ENCODE data around the gene ADAP2.
"Not testable (repeated sequence)": the region's sequence is repeated elsewhere in the genome, so short reads cannot be mapped to it uniquely, and the experiment has no call there.

ADAP2 gene

DNA sequence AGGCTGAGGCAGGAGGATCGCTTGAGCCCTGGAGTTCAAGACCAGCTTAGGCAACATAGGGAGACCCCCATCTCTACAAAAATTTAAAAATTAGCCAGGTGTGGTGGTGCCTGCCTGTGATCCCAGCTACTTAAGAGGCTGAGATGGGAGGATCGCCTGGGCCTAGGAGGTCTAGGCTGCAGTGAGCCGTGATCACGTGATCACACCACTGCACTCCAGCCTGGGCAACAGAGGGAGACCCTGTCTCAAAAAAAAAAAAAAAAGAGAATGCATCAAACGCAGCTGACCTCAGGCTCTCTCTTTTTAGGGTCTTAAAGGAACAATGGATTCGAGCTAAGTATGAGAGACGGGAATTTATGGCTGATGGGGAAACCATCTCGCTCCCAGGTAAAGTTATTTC, 9.8 kb downstream of the ADAP2 start:
- DNase-seq, result not testable (repeated sequence)

DNA sequence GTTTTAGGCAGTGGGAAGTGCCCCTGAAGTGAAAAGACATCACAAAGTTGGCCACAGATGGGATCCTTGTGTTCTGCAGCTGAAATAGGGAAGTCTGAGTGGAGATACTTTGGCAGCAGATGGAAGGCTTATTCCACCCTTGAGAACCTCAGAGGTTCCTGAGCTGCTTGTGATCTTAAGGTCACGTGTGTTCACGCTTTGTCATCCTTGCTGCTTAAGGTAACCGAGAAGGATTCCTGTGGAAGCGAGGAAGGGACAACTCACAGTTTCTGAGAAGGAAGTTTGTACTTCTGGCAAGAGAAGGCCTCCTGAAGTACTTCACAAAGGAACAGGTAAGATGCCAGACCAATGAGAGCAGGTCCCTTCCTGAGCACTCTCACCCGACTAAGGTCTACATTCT, 12.2 kb downstream of the ADAP2 start:
- no peak for DNase-seq

DNA sequence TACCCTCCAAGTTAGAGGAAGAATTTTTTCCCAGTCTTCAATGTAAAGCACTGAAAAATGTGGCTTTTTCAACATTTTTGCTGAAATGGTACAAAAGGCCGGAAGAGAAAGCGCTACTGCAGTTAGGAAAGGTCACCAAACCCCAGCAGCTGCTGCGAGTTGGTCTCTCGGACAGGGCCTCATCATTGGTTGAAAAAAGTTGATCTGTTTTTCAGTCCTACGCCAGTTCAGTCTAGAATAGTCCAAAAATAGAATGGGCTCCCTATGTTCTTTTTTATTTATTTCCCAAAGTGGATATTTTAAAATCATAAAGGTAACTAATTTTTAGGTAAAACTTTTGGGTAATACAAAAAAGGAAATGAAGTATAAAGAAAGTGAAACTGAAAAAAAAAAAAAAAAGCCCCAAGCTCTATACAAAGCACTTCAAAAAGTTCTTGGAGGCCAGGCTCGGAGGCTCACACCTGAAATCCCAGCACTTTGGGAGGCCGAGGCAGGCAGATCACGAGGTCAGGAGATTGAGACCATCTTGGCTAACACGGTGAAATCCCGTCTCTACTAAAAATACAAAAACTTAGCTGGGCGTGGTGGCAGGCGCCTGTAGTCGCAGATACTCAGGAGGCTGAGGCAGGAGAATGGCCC, 17.4 kb downstream of the ADAP2 start:
- no peak for DNase-seq

GRCh38 chr17:30942308-30943079, 20.7 kb downstream of the ADAP2 start:
- no peak for DNase-seq

DNA sequence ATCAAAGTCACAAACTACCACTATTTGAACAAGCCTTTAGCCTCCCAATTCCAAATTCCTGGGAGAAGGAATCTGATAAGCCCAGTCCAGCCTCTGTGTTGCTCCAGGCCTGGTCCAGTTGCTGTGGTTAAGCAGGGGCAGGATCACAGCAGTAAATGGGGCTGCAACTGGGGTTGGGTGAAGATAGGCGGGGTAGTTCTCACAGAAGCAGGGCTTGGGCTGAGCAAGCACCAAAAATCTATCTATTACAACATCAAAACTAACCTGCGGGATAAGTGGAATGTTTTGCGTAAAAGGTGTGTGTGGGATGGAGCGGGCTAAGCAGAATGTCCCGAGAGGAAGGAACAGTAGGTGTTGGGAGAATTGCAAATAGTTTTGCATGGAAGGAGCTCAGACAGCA, 26.1 kb downstream of the ADAP2 start:
- no peak for DNase-seq

DNA sequence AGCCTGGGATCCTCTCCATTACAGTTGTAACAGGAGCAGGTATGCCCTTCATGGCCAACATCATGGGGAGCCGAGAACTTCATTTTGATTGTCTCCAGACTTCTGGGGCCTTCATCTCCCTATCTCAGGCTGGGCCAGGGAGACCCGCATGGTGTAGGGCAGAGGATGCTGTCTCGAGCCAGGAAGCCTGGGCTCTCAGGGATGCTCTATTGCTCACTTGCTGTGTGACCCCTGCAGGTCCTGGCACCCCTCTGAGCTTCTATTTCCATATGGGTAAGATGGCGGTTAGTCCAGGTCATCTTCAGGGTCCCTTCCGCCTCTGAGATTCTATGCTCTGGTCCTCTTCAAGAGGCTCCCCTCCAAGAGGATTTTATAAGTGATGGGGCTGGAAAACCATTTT, 28.4 kb downstream of the ADAP2 start:
- DNase-seq, result no peak

DNA sequence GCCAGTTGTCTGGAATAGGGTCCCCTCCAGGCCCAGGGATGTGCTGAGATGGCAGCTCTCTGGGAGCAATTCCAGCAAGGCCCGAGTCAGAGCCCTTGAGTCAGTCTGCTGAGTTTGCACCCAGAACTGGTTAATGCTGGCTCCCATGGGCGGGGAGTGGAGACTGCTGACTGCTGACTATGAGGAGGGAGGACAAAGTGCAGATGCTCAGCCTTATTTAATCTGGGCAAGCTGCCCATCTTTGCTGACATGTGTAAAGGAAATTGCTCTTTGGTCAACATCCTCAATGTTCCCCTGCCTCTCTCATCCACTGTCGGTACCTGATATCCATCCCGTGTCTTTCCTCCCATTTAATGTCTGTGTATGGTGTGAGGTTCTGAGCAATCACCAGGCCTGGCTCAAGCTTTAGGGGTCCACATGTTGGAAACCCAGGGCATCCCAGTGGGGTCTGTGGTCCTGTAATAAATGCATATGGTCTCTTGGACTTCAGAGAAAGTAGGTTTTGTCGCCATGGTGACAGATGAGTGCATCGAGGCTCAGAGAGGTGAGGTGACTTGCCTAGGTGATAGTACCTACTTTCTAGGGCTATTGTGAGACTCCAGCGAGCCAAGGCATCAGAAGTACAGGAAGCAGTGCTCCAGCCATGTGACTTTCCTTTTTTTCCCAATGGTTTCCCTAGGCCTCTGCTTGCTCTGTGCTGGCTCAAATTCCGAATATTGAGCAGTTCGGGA, 29.1 kb downstream of the ADAP2 start:
- DNase-seq, result no peak

DNA sequence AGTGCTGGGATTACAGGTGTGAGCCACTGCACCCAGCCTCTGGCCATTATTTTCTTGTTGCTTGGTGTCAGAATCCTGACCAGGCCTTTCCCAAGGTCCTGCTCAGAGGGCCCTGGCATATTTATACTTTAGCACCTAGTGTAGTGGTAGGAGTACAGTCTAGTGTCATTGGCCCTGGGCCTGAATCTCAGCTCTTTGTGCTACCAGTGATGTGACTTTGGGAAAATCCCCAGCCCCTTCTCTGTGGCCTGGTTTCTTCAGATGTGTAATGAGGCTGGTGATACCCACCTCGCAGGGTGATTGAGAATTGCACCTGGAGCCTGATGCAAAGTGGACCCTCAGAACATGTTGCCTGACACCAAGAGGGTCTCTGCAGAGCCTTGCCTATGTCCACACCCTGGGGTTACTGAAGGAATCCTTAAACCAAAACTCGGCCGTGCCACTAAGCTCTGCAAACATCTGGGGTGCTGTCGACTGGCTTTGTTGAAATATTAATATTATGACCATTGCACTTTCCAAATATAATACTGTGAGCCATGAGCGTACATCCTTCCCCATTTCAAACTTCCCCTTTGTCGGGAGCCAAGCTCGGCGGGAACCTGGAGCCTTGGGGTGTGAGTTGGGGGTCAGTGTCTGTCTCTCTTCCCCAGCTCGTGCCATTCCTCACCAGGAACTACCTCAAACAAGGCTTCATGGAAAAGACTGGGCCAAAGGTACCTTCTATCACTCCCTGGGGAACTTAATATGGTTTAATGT, 31.1 kb downstream of the ADAP2 start:
- DNase-seq, result no peak

- no peak for DNase-seq
Observed at GRCh38 chr17:30954046-30954830, 32.5 kb downstream of the ADAP2 start.

GRCh38 chr17:30956764-30957374, 35.1 kb downstream of the ADAP2 start:
- no peak for DNase-seq

- DNase-seq, result no peak
Observed at GRCh38 chr17:30957741-30958140, 36.0 kb downstream of the ADAP2 start.

- no peak for DNase-seq
Observed at GRCh38 chr17:30958187-30958586, 36.4 kb downstream of the ADAP2 start.

- DNase-seq, result no peak
Observed at GRCh38 chr17:30961209-30962188, 39.8 kb downstream of the ADAP2 start.

DNA sequence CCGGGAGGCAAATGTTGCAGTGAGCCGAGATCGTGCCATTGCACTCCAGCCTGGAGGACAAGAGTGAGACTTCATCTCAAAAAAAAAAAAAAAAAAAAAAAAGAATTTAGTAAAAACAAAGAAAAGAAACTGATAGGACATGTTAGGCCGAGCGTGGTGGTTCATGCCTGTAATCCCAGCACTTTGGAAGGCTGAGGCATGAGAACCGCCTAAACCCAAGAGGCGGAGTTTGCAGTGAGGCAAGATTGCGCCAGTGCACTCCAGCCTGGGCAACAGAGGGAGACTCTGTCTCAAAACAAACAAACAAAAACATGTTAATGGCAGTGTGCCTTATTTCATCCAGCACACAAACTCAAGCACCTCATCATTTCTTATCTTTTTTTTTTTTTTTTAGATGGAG, 42.6 kb downstream of the ADAP2 start:
- not testable (repeated sequence) for DNase-seq

- DNase-seq, result no peak
Observed at GRCh38 chr17:30964876-30965275, 43.1 kb downstream of the ADAP2 start.

DNA sequence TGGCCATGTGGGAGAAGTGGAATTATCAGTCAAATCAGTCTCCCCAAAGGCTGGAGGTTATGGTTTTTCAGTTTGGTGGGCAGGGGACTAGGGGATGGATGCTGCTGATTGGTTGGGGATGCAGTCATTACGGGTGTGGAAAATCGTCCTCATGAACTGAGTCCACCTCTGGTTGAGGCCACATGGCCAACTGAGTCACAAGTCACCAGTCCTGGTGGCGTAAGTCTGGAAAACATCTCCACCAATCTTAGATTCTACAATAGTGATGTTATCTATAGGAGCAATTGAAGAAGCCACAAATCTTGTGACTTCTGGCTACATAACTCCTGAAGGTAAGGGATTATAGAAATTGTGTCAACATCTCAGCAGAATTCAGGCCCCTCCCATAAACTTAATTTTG, 43.9 kb downstream of the ADAP2 start:
- no peak for DNase-seq

DNA sequence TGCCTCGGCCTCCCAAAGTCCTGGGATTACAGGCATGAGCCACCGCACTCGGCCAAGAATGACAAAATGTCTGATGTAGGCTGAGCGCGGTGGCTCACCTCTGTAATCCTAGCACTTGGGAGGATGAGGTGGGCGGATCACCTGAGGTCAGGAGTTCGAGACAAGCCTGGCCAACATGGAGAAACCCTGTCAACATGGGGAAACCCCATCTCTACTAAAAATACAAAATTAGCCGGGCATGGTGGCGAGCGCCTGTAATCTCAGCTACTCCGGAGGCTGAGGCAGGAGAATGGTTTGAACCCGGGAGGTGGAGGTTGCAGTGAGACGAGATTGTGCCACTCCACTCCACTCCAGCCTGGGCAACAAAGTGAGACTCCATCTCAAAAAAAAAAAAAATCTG, 46.2 kb downstream of the ADAP2 start:
- DNase-seq, result not testable (repeated sequence)

- no peak for DNase-seq
Observed at GRCh38 chr17:30969989-30970830, 48.5 kb downstream of the ADAP2 start.

GRCh38 chr17:30970831-30971567, 49.3 kb downstream of the ADAP2 start, which contains the start of gene RNF135:
Gene RNF135, plus strand, starts transcription at chr17:30971039. Its CDS starts 35 bp downstream, at chr17:30971074.
- peak; percentile 53 for DNase-seq
